ENCODE measurements around the gene GNG7. TPM values are rescaled to one million over a fixed set of nuclear protein-coding genes. Genes with fewer than 3 reads are reported as not detected.

GNG7 gene
- polyA plus RNA-seq, 1 of the 3 experiments (the other 2 are of a cell fraction), result 2.2 TPM

DNA sequence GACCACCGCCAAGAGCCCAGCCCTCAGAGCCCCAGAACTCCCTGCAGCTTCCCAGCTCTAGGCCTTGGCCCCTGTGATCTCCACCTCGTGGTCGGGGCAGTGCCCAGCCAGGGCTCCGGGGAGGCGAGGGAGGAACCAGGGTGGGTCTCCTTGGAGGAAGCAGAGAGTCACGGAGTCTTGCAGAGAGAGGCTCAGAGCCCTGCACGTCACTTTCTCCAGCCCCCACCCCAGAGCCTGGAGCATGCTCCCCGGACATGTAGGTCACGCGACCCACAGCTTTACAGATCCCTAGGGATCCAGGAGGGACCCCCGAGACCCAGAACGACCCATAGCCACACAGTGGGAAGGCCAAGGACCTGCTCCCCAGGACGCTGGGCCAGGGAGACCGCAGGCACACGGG is 214.7 kb downstream of the GNG7 start (continued):
- TF ChIP-seq, protein P1, sequence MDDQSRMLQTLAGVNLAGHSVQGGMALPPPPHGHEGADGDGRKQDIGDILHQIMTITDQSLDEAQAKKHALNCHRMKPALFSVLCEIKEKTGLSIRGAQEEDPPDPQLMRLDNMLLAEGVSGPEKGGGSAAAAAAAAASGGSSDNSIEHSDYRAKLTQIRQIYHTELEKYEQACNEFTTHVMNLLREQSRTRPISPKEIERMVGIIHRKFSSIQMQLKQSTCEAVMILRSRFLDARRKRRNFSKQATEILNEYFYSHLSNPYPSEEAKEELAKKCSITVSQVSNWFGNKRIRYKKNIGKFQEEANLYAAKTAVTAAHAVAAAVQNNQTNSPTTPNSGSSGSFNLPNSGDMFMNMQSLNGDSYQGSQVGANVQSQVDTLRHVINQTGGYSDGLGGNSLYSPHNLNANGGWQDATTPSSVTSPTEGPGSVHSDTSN (IDR thresholded peaks at IDR 0.05), result no peak
- TF ChIP-seq, protein P2, sequence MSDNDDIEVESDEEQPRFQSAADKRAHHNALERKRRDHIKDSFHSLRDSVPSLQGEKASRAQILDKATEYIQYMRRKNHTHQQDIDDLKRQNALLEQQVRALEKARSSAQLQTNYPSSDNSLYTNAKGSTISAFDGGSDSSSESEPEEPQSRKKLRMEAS (IDR thresholded peaks at IDR 0.05; ENCODE audit: low read depth), result no peak
- no peak for TF ChIP-seq YY1 (IDR thresholded peaks at IDR 0.05; ENCODE audit: low read depth)
- TF ChIP-seq NRF1 (IDR thresholded peaks at IDR 0.05; ENCODE audit: low read depth, low read length), result no peak
- TF ChIP-seq, protein P3, sequence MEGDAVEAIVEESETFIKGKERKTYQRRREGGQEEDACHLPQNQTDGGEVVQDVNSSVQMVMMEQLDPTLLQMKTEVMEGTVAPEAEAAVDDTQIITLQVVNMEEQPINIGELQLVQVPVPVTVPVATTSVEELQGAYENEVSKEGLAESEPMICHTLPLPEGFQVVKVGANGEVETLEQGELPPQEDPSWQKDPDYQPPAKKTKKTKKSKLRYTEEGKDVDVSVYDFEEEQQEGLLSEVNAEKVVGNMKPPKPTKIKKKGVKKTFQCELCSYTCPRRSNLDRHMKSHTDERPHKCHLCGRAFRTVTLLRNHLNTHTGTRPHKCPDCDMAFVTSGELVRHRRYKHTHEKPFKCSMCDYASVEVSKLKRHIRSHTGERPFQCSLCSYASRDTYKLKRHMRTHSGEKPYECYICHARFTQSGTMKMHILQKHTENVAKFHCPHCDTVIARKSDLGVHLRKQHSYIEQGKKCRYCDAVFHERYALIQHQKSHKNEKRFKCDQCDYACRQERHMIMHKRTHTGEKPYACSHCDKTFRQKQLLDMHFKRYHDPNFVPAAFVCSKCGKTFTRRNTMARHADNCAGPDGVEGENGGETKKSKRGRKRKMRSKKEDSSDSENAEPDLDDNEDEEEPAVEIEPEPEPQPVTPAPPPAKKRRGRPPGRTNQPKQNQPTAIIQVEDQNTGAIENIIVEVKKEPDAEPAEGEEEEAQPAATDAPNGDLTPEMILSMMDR (IDR thresholded peaks at IDR 0.05), result no peak
- TF ChIP-seq, protein P4, sequence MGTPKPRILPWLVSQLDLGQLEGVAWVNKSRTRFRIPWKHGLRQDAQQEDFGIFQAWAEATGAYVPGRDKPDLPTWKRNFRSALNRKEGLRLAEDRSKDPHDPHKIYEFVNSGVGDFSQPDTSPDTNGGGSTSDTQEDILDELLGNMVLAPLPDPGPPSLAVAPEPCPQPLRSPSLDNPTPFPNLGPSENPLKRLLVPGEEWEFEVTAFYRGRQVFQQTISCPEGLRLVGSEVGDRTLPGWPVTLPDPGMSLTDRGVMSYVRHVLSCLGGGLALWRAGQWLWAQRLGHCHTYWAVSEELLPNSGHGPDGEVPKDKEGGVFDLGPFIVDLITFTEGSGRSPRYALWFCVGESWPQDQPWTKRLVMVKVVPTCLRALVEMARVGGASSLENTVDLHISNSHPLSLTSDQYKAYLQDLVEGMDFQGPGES (IDR thresholded peaks at IDR 0.05; ENCODE audit: low read depth, low read length), result no peak
- no peak for TF ChIP-seq CHD2 (IDR thresholded peaks at IDR 0.05; ENCODE audit: low read length, partially characterized antibody)

DNA sequence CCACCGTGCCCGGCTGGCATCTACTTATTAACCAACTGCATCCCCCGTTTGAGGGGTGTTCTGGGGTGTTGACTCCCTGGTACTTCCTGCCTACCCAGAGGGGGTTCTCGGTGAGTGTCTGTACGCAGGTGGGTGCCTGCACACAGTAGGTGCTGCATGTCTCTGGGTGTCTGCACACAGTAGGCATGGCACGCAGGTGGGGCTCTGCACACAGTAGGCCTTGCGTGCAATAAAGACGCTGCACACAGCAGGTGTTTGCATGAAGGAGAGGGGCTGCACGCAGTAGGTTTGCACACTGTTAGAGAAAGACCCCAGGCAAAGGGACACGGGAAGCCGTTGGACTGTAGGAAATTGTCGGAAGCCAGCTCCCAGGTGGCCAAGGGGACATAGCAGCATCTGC is 215.4 kb downstream of the GNG7 start:
- Histone ChIP-seq H3K9me3 (peaks cover 5% of the 10 kb centered on the region; the same call in 1 of the 2 replicates), H3K4me3 (ENCODE audit: low read depth in 2 of 2, low read length in 1 of 2) (no peak overlapping the region), H3K4me1 (ENCODE audit: control insufficient read depth in 1 of 2, insufficient read depth in 2 of 2, low read depth in 1 of 2, low read length in 1 of 2) (peaks cover 6 to 7% of the 10 kb centered on the region in 2 experiments; a peak in 3 of 4 replicates), H3F3A (replicated peaks; ENCODE audit: insufficient read depth) (peaks cover 19% of the 10 kb centered on the region), H3K4me2 (no peak overlapping the region), H3K79me2 (ENCODE audit: insufficient read depth) (no peaks in the 10 kb centered on the region), H2AFZ (ENCODE audit: low read depth) (no peak overlapping the region), H3K9me2 (no peaks in the 10 kb centered on the region), H3K27ac (ENCODE audit: low read depth in 2 of 2, low read length in 1 of 2) (no peak overlapping the region), H3K36me3 (replicated peaks in 1 of 2; ENCODE audit: control insufficient read depth in 1 of 2, insufficient read depth in 2 of 2, low read length in 1 of 2) (no peaks in the 10 kb centered on the region), H3K27me3 (ENCODE audit: insufficient read depth) (no peaks in the 10 kb centered on the region), H4K20me1 (ENCODE audit: insufficient read depth) (no peaks in the 10 kb centered on the region), H3K9ac (no peak overlapping the region)
- ChIA-PET CTCF (interaction anchor here (1.2 kb wide), 2 partner anchors 11 to 127 kb away, joined by 4 read pairs; no protein-coding TSS in a partner anchor), POLR2A (no interaction called here)
- DNase-seq, result no peak
- TF ChIP-seq FOXJ3 (CRISPR knock-in tag; IDR thresholded peaks at IDR 0.05) (no peak), JUND (IDR thresholded peaks at IDR 0.05) (no peak), MXI1 (IDR thresholded peaks at IDR 0.05; ENCODE audit: low read depth, low read length) (no peak), GATA2 (CRISPR knock-in tag; IDR thresholded peaks at IDR 0.05) (no peak), NRF1 (IDR thresholded peaks at IDR 0.05; ENCODE audit: low read depth, low read length) (no peak)
- TF ChIP-seq, protein P2 (IDR thresholded peaks at IDR 0.05; ENCODE audit: low read depth), result no peak
- TF ChIP-seq, protein P5, sequence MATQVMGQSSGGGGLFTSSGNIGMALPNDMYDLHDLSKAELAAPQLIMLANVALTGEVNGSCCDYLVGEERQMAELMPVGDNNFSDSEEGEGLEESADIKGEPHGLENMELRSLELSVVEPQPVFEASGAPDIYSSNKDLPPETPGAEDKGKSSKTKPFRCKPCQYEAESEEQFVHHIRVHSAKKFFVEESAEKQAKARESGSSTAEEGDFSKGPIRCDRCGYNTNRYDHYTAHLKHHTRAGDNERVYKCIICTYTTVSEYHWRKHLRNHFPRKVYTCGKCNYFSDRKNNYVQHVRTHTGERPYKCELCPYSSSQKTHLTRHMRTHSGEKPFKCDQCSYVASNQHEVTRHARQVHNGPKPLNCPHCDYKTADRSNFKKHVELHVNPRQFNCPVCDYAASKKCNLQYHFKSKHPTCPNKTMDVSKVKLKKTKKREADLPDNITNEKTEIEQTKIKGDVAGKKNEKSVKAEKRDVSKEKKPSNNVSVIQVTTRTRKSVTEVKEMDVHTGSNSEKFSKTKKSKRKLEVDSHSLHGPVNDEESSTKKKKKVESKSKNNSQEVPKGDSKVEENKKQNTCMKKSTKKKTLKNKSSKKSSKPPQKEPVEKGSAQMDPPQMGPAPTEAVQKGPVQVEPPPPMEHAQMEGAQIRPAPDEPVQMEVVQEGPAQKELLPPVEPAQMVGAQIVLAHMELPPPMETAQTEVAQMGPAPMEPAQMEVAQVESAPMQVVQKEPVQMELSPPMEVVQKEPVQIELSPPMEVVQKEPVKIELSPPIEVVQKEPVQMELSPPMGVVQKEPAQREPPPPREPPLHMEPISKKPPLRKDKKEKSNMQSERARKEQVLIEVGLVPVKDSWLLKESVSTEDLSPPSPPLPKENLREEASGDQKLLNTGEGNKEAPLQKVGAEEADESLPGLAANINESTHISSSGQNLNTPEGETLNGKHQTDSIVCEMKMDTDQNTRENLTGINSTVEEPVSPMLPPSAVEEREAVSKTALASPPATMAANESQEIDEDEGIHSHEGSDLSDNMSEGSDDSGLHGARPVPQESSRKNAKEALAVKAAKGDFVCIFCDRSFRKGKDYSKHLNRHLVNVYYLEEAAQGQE (IDR thresholded peaks at IDR 0.05; ENCODE audit: low read depth, low read length), result no peak
- 54% methylated on average over 9 of the region's 12 CpGs for WGBS (ENCODE audit: low lambda C conversion rate)
